GM12878 (cell line): ENCODE results near the gene ZNF32. TPM values are rescaled to one million over a fixed set of nuclear protein-coding genes. Genes with fewer than 3 reads are reported as not detected.
A peak's percentile ranks its signal among the peaks of the same experiment; 100 is the strongest.

ENCODE experiments used
- ATAC-seq: fragments of 200-7000 bp; cut with Tn5 transposase; 3 replicates; pipeline ENCODE4 v1.9.1; 2020; ENCODE audit warnings: mild to moderate bottlenecking, moderate library complexity
- BruUV-seq: library from RNA; stranded (reverse); fragments of 400-500 nt; replicated peaks from 2 replicates; lab custom pipeline; 2021; lab: Mats Ljungman, UMichigan
- CTCF ChIA-PET: fragments of 300-600 bp; sonication (Branson Sonifier 250); formaldehyde crosslinking; extraction: SDS; loops from one replicate; lab custom pipeline; 2021; ENCODE audit warnings: inconsistent platforms; lab: Yijun Ruan, JAX
- POLR2A ChIA-PET: fragments of 350-600 bp; formaldehyde crosslinking; extraction: SDS; loops from one replicate; lab custom pipeline; 2021; ENCODE audit warnings: inconsistent platforms; lab: Charles Lee
- RAD21 ChIA-PET: fragments of 300-600 bp; sonication (Branson Sonifier 250); formaldehyde crosslinking; loops from one replicate; lab custom pipeline; 2023; ENCODE audit warnings: antibody characterized with exemption; ENCODE audit not compliant: unreplicated experiment; lab: Charles Lee
- SMC1A ChIA-PET: fragments of 300-600 bp; sonication (Branson Sonifier 250); formaldehyde crosslinking; loops from one replicate; lab custom pipeline; 2023; ENCODE audit not compliant: unreplicated experiment, uncharacterized antibody; lab: Charles Lee
- DNase-seq: peaks from one replicate; pipeline ENCODE4 v3.0.0-alpha.2; 2011; ENCODE audit warnings: low read depth, low spot score
- FAIRE-seq: peaks from 3 replicates; lab custom pipeline; 2011; peaks lifted over from hg19 to GRCh38; lab: Jason Lieb, UNC
- H2AFZ ChIP-seq: 2 replicates; pipeline ENCODE4 v1.6.0; 2011; ENCODE audit warnings: low read depth, low read length, control low read depth; ENCODE audit not compliant: control insufficient read depth
- H3K27ac ChIP-seq: 2 replicates; pipeline ENCODE4 v1.5.1; 2011; ENCODE audit warnings: control low read depth; ENCODE audit not compliant: control insufficient read depth, insufficient read depth
- H3K27me3 ChIP-seq, 2 experiments: replicated peaks in 1 of 2; 2 replicates each; pipeline versions ENCODE4 v1.6.0 to v1.6.1; 2011; ENCODE audit warnings: low read length in 1 of 2; ENCODE audit not compliant: control insufficient read depth in 2 of 2, insufficient read depth in 2 of 2
- H3K36me3 ChIP-seq, 2 experiments: 2 replicates each; pipeline ENCODE4 v1.5.1; 2011; ENCODE audit warnings: low read length in 1 of 2; ENCODE audit not compliant: control insufficient read depth in 2 of 2, insufficient read depth in 2 of 2
- H3K4me1 ChIP-seq: 2 replicates; pipeline ENCODE4 v1.6.1; 2011; ENCODE audit warnings: mild to moderate bottlenecking, low read length, moderate library complexity, mixed read lengths; ENCODE audit not compliant: control insufficient read depth, insufficient read depth
- H3K4me2 ChIP-seq: 2 replicates; pipeline ENCODE4 v1.6.0; 2011; ENCODE audit warnings: control low read depth; ENCODE audit not compliant: control insufficient read depth, insufficient read depth
- H3K4me3 ChIP-seq: fragments of 200-600 bp; sonication (generic); 2 replicates; pipeline ENCODE4 v1.5.1; 2016
- H3K79me2 ChIP-seq: 2 replicates; pipeline ENCODE4 v1.6.0; 2011; ENCODE audit warnings: low read length; ENCODE audit not compliant: control insufficient read depth, insufficient read depth
- H3K9ac ChIP-seq: 2 replicates; pipeline ENCODE4 v1.8.0; 2011; ENCODE audit warnings: low read length, control low read depth, mixed read lengths; ENCODE audit not compliant: control insufficient read depth, insufficient read depth
- H3K9me3 ChIP-seq: replicated peaks from 3 replicates; pipeline ENCODE4 v1.5.1; 2011; ENCODE audit warnings: mild to moderate bottlenecking, low read length; ENCODE audit not compliant: control insufficient read depth, insufficient read depth
- H4K20me1 ChIP-seq: 2 replicates; pipeline ENCODE4 v1.6.0; 2011; ENCODE audit not compliant: control insufficient read depth, insufficient read depth
- ATF7 ChIP-seq: fragments of 450-650 bp; IDR thresholded peaks from 2 replicates; pipeline ENCODE4 v1.6.1; 2016; ENCODE audit warnings: low read depth, mild to moderate bottlenecking
- BHLHE40 ChIP-seq, 2 experiments: fragments of 450-650 bp in 1 of 2; IDR thresholded peaks; 2 replicates each; pipeline ENCODE4 v1.6.1; 2011 to 2017; ENCODE audit warnings: low read depth in 2 of 2, borderline replicate concordance in 1 of 2, improper control_type of control experiment in 1 of 2, low read length in 1 of 2, mild to moderate bottlenecking in 1 of 2
- DPF2 ChIP-seq: fragments of 450-650 bp; IDR thresholded peaks from 2 replicates; pipeline ENCODE4 v1.6.1; 2017; ENCODE audit warnings: mild to moderate bottlenecking
- HDAC2 ChIP-seq: fragments of 200-600 bp; sonication (generic); IDR thresholded peaks from 2 replicates; pipeline ENCODE4 v1.6.1; 2017
- POLR2A ChIP-seq: IDR thresholded peaks from 2 replicates; pipeline ENCODE4 v1.6.1; 2011; ENCODE audit warnings: low read depth, mild to moderate bottlenecking, low read length
- RB1 ChIP-seq: fragments of 450-650 bp; formaldehyde crosslinking; IDR thresholded peaks from 2 replicates; pipeline ENCODE4 v1.6.1; 2017; ENCODE audit warnings: mild to moderate bottlenecking, borderline replicate concordance
- RCOR1 ChIP-seq: conservative IDR thresholded peaks from 2 replicates; pipeline ENCODE4 v1.6.1; 2012; ENCODE audit warnings: low read depth, low read length, improper control_type of control experiment
- SMC3 ChIP-seq: IDR thresholded peaks from 2 replicates; pipeline ENCODE4 v1.6.1; 2011; ENCODE audit warnings: low read length, improper control_type of control experiment, borderline replicate concordance
- ZNF207 ChIP-seq: fragments of 450-650 bp; IDR thresholded peaks from 2 replicates; pipeline ENCODE4 v1.6.1; 2014; ENCODE audit warnings: antibody characterized with exemption, mild to moderate bottlenecking, borderline replicate concordance
- WGBS: methylation state at CpG from one replicate; pipeline ENCODE4 v1.1.6; 2016; ENCODE audit warnings: low lambda C conversion rate; ENCODE audit not compliant: insufficient replicate concordance, insufficient coverage; ENCODE audit errors: missing lambda C conversion rate; 5-methylcytosine and 5-hydroxymethylcytosine counted together
- in situ Hi-C: fragments of 300-500 bp; cut with MboI; formaldehyde crosslinking; loops from 9 replicates; pipeline ENCODE4 v1.14.3; 2018; ENCODE audit warnings: mixed read lengths
- intact Hi-C: fragments of 100-400 bp; cut with micrococcal nuclease; formaldehyde crosslinking; loops from one replicate; pipeline ENCODE4 v1.14.2; 2022; ENCODE audit not compliant: unreplicated experiment
- polyA plus RNA-seq, 11 experiments: library from polyadenylated mRNA; depleted of rRNA in 4 of 11; unstranded in 6 of 11; stranded (reverse) in 5 of 11; fragments of >200 nt; fragmentation: Nextera tagmentation in 4 of 11; fragmentation: Illumina TruSeq in 1 of 11; extraction: Ambion mirVana in 4 of 11; extraction: Trizol in 1 of 11; gene quantifications; 1 replicate in 1 of 11; 2 replicates in 10 of 11; pipeline versions ENCODE4 v1.2.1 to v1.2.3, GENCODE V29; 2011 to 2016; ENCODE audit warnings: inconsistent platforms in 2 of 11, missing spikeins in 2 of 11, low read depth in 1 of 11
- total RNA-seq, 4 experiments: library from RNA; depleted of rRNA in 3 of 4; stranded (reverse); fragments of >200 nt in 3 of 4; fragmentation: Illumina TruSeq in 1 of 4; extraction: Trizol in 1 of 4; gene quantifications; 2 replicates each; pipeline versions ENCODE4 v1.2.1 to v1.2.3, GENCODE V29; 2013 to 2021
- TF ChIP-seq, protein P1 (sequence below): fragments of 450-650 bp; IDR thresholded peaks from 2 replicates; pipeline ENCODE4 v1.6.1; 2017; ENCODE audit warnings: mild to moderate bottlenecking, moderate library complexity
- TF ChIP-seq, protein P2 (sequence below): IDR thresholded peaks from 2 replicates; pipeline ENCODE4 v1.6.1; 2012; ENCODE audit warnings: low read depth, low read length, improper control_type of control experiment
- TF ChIP-seq, protein P3 (sequence below): fragments of 150-350 bp; IDR thresholded peaks from 2 replicates; pipeline ENCODE4 v1.6.1; 2014; ENCODE audit warnings: mild to moderate bottlenecking, low read depth, low read length
- TF ChIP-seq, protein P4 (sequence below): fragments of 450-650 bp; IDR thresholded peaks from 2 replicates; pipeline ENCODE4 v1.6.1; 2017; ENCODE audit warnings: borderline replicate concordance

ZNF32 gene
- total and polyA plus RNA-seq, 10 of the 15 experiments (the other 5 are each of a cell fraction or from before 2014, with no cell fraction given), result 1.9 to 23.0 (median 3.4) TPM

DNA sequence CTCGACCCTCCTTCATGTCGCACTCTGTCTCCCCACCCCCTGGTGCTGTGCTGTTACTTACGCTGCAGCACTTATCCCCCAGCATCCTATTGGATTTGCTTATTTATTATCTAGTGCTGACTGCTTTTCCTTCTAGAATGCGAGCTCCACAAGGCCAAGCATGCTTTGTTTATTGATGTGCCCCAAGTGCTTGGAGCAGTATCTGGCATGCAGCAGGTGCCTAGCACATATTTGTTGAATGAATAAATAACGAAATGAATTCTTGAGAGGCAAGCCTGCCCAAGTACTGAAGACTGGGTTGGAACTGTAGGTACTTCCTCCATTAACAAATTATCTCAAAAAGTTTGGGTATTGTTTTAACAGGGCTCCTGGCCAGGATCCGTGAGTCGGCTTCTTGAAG lies 24.8 kb upstream of the ZNF32 start (continued):
- TF ChIP-seq POLR2A, result no peak
- no peak for TF ChIP-seq ATF7
- TF ChIP-seq, protein P1, sequence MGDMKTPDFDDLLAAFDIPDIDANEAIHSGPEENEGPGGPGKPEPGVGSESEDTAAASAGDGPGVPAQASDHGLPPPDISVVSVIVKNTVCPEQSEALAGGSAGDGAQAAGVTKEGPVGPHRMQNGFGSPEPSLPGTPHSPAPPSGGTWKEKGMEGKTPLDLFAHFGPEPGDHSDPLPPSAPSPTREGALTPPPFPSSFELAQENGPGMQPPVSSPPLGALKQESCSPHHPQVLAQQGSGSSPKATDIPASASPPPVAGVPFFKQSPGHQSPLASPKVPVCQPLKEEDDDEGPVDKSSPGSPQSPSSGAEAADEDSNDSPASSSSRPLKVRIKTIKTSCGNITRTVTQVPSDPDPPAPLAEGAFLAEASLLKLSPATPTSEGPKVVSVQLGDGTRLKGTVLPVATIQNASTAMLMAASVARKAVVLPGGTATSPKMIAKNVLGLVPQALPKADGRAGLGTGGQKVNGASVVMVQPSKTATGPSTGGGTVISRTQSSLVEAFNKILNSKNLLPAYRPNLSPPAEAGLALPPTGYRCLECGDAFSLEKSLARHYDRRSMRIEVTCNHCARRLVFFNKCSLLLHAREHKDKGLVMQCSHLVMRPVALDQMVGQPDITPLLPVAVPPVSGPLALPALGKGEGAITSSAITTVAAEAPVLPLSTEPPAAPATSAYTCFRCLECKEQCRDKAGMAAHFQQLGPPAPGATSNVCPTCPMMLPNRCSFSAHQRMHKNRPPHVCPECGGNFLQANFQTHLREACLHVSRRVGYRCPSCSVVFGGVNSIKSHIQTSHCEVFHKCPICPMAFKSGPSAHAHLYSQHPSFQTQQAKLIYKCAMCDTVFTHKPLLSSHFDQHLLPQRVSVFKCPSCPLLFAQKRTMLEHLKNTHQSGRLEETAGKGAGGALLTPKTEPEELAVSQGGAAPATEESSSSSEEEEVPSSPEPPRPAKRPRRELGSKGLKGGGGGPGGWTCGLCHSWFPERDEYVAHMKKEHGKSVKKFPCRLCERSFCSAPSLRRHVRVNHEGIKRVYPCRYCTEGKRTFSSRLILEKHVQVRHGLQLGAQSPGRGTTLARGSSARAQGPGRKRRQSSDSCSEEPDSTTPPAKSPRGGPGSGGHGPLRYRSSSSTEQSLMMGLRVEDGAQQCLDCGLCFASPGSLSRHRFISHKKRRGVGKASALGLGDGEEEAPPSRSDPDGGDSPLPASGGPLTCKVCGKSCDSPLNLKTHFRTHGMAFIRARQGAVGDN, result no peak

DNA sequence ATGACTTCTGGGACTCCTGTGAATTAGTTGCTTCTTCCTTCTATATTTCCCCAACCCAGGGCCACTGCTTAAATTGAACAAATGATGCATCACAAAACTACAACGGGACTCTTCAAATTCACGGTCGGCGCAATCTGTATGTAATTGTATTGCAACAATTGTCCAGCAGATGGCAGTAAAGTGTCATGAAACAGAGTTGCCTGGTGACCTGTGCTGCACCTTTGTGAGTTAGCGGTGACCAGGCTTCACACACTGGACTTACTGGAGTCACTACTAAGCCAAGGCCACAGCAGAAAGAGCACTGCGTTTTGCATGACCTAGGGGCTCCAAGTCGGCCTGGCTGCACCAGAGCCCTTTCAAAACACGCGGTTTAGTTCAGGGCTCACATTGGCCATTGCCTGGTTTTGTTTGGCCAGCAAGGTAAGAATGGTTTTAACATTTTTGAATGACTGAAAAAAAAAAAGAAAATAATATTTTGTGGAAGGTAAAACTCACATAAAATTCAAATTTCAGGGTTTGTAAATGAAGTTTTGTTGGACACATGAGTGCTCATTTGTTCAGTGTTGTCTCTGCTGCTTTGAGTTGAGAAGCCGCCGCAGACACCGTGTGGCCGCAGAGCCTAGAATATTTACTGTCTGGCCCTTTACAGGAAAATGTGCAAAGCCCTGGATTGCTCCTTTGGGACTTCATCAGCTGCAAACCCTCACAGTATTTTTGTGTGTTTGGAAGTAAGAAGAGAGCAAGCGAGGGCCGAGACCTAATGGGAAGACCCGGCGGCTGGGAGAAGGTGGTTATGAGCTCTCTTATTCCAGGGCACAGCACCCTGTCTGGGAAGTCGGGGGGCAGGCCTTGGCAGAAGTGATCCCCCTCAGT lies 23.2 kb upstream of the ZNF32 start:
- in situ Hi-C loops (loop anchor here (5.0 kb wide), 2 partner anchors 715 to 1190 kb away; partner anchors contain the start of gene CXCL12), intact Hi-C loops (loop anchor here (1.0 to 5.0 kb wide), 4 partner anchors 640 to 1193 kb away; no protein-coding TSS in a partner anchor)
- ChIA-PET POLR2A (no interaction called here), SMC1A (interaction anchor here (2.1 to 2.6 kb wide), 2 partner anchors 358 to 715 kb away, joined by 7 to 10 read pairs; no protein-coding TSS in a partner anchor), RAD21 (interaction anchor here (1.2 to 1.9 kb wide), 2 partner anchors 11 to 715 kb away, joined by 4 to 6 read pairs; no protein-coding TSS in a partner anchor), CTCF (interaction anchor here (0.6 to 3.5 kb wide), 10 partner anchors 11 to 1191 kb away, joined by 3 to 19 read pairs (median 5); partner anchors contain the start of gene CXCL12)
- FAIRE-seq (peak; percentile 88), ATAC-seq (peak; percentile 92), DNase-seq (no peak)
- Histone ChIP-seq H3K27me3 (no peaks in the 10 kb centered on the region; a peak in 3 of 4 replicates), H4K20me1 (no peaks in the 10 kb centered on the region), H3K79me2 (no peaks in the 10 kb centered on the region), H3K9ac (no peak overlapping the region), H3K4me2 (no peak overlapping the region), H3K4me1 (no peaks in the 10 kb centered on the region), H3K36me3 (no peaks in the 10 kb centered on the region), H2AFZ (no peak overlapping the region), H3K27ac (no peak overlapping the region), H3K4me3 (no peak overlapping the region), H3K9me3 (no peaks in the 10 kb centered on the region; the same call in 2 of the 3 replicates)
- no TSS peak for BruUV-seq
- 51% methylated on average over 18 of the region's 18 CpGs for WGBS
- peak; percentile 77 for TF ChIP-seq SMC3
- TF ChIP-seq HDAC2, result no peak
- 0 out of 2 replicates have a peak, but pooled peaks have one; percentile 27 for TF ChIP-seq ZNF207
- TF ChIP-seq, protein P2, sequence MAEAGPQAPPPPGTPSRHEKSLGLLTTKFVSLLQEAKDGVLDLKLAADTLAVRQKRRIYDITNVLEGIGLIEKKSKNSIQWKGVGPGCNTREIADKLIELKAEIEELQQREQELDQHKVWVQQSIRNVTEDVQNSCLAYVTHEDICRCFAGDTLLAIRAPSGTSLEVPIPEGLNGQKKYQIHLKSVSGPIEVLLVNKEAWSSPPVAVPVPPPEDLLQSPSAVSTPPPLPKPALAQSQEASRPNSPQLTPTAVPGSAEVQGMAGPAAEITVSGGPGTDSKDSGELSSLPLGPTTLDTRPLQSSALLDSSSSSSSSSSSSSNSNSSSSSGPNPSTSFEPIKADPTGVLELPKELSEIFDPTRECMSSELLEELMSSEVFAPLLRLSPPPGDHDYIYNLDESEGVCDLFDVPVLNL, result no peak
- 0 out of 2 replicates have a peak, but pooled peaks have one; percentile 26 for TF ChIP-seq RB1
- no peak for TF ChIP-seq DPF2
- no peak for TF ChIP-seq BHLHE40 (IDR thresholded peaks at IDR 0.05; ENCODE audit: borderline replicate concordance in 1 of 2, low read depth in 2 of 2, low read length in 1 of 2)
- TF ChIP-seq RCOR1, result no peak
- TF ChIP-seq, protein P3, sequence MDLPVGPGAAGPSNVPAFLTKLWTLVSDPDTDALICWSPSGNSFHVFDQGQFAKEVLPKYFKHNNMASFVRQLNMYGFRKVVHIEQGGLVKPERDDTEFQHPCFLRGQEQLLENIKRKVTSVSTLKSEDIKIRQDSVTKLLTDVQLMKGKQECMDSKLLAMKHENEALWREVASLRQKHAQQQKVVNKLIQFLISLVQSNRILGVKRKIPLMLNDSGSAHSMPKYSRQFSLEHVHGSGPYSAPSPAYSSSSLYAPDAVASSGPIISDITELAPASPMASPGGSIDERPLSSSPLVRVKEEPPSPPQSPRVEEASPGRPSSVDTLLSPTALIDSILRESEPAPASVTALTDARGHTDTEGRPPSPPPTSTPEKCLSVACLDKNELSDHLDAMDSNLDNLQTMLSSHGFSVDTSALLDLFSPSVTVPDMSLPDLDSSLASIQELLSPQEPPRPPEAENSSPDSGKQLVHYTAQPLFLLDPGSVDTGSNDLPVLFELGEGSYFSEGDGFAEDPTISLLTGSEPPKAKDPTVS, result no peak
- TF ChIP-seq, protein P4, sequence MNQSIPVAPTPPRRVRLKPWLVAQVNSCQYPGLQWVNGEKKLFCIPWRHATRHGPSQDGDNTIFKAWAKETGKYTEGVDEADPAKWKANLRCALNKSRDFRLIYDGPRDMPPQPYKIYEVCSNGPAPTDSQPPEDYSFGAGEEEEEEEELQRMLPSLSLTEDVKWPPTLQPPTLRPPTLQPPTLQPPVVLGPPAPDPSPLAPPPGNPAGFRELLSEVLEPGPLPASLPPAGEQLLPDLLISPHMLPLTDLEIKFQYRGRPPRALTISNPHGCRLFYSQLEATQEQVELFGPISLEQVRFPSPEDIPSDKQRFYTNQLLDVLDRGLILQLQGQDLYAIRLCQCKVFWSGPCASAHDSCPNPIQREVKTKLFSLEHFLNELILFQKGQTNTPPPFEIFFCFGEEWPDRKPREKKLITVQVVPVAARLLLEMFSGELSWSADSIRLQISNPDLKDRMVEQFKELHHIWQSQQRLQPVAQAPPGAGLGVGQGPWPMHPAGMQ, result no peak
